HFF-Myc (cell line): ENCODE results near the gene TBC1D22A.

ENCODE experiments used
- DNase-seq: peaks from one replicate; pipeline ENCODE4 v3.0.0-alpha.2; 2011; ENCODE audit warnings: low read depth; ENCODE audit errors: extremely low read depth
- H3K4me3 ChIP-seq: replicated peaks from 2 replicates; pipeline ENCODE4 v1.5.1; 2011; ENCODE audit warnings: low read depth, mild to moderate bottlenecking, control low read depth, low read length
- CTCF ChIP-seq: IDR thresholded peaks from 2 replicates; pipeline ENCODE4 v1.5.1; 2012; ENCODE audit warnings: mild to moderate bottlenecking, low read depth, low read length, control low read depth; ENCODE audit errors: missing control alignments

TBC1D22A gene

GRCh38 chr22:46809153-46809885, 46.9 kb downstream of the TBC1D22A start:
- no peak for TF ChIP-seq CTCF
- DNase-seq = no peak

GRCh38 chr22:46810856-46811786, 48.7 kb downstream of the TBC1D22A start:
- no peak for TF ChIP-seq CTCF
- DNase-seq = no peak
- H3K4me3 ChIP-seq = no peak overlapping the region

More at GRCh38 chr22:46809153-46809885, 46.9 kb downstream of the TBC1D22A start:
- no peak overlapping the region for H3K4me3 ChIP-seq

- H3K4me3 ChIP-seq = no peak overlapping the region
- TF ChIP-seq CTCF = no peak
- no peak for DNase-seq
Observed at GRCh38 chr22:46812034-46812605, 49.7 kb downstream of the TBC1D22A start.

- H3K4me3 ChIP-seq = no peak overlapping the region
- DNase-seq = no peak
- no peak for TF ChIP-seq CTCF
Observed at GRCh38 chr22:46812788-46813187, 50.3 kb downstream of the TBC1D22A start.

GRCh38 chr22:46813816-46814597, 51.6 kb downstream of the TBC1D22A start:
- DNase-seq = no peak
- no peak for TF ChIP-seq CTCF
- no peak overlapping the region for H3K4me3 ChIP-seq

- DNase-seq = no peak
- no peak for TF ChIP-seq CTCF
- H3K4me3 ChIP-seq = no peak overlapping the region
Observed at GRCh38 chr22:46815132-46815531, 52.7 kb downstream of the TBC1D22A start.
